SK-N-SH (cell line): ENCODE data around the gene BCAT1. TPM values are rescaled to one million over a fixed set of nuclear protein-coding genes. Genes with fewer than 3 reads are reported as not detected.

Experiments used
- CTCF ChIA-PET: fragments of 300-600, 350-600 bp; formaldehyde crosslinking; extraction: SDS; loops from one replicate; lab custom pipeline; 2021; lab: Yijun Ruan, JAX
- POLR2A ChIA-PET: fragments of 350-600 bp; sonication (Branson Sonifier 250); formaldehyde crosslinking; extraction: SDS; loops from one replicate; lab custom pipeline; 2020; ENCODE audit warnings: antibody characterized with exemption, inconsistent platforms; lab: Yijun Ruan, JAX
- DNase-seq: peaks from one replicate; pipeline ENCODE4 v3.0.0; 2012
- H2AFZ ChIP-seq: fragments of 200-600 bp; sonication (generic); 2 replicates; pipeline ENCODE4 v1.8.1; 2016; ENCODE audit warnings: antibody characterized with exemption, mild to moderate bottlenecking, low read depth
- H3F3A ChIP-seq: fragments of 200-600 bp; sonication (generic); replicated peaks from 2 replicates; pipeline ENCODE3; 2016; ENCODE audit warnings: antibody characterized with exemption, mild to moderate bottlenecking; ENCODE audit not compliant: insufficient read depth
- H3K27ac ChIP-seq, 2 experiments: fragments of 200-500 bp in 1 of 2; fragments of 200-600 bp in 1 of 2; sonication (Bioruptor generic) in 1 of 2; sonication (generic), shearing (Covaris generic) in 1 of 2; 2 replicates each; pipeline versions ENCODE4 v1.5.1 to v1.6.1; 2014 to 2016; ENCODE audit warnings: low read depth in 2 of 2, inconsistent platforms in 1 of 2, low read length in 1 of 2, mild to moderate bottlenecking in 1 of 2, mixed read lengths in 1 of 2
- H3K27me3 ChIP-seq: fragments of 200-600 bp; sonication (generic), shearing (Covaris generic); 2 replicates; pipeline ENCODE4 v1.6.1; 2016; ENCODE audit warnings: mixed run types; ENCODE audit not compliant: insufficient read depth
- H3K36me3 ChIP-seq, 2 experiments: fragments of 200-500 bp in 1 of 2; fragments of 200-600 bp in 1 of 2; sonication (Bioruptor generic) in 1 of 2; sonication (generic) in 1 of 2; replicated peaks in 1 of 2; 2 replicates each; pipeline versions ENCODE3 to v1.5.1; 2014 to 2016; ENCODE audit warnings: low read length in 1 of 2, mild to moderate bottlenecking in 1 of 2; ENCODE audit not compliant: insufficient read depth in 2 of 2, control insufficient read depth in 1 of 2
- H3K4me1 ChIP-seq, 2 experiments: fragments of 200-500 bp in 1 of 2; fragments of 200-600 bp in 1 of 2; sonication (Bioruptor generic) in 1 of 2; sonication (generic), shearing (Covaris generic) in 1 of 2; 2 replicates each; pipeline versions ENCODE4 v1.5.1 to v1.6.1; 2014 to 2016; ENCODE audit warnings: low read depth in 1 of 2, low read length in 1 of 2, mixed run types in 1 of 2; ENCODE audit not compliant: insufficient read depth in 2 of 2, control insufficient read depth in 1 of 2
- H3K4me2 ChIP-seq: fragments of 200-600 bp; sonication (generic), shearing (Covaris generic); 2 replicates; pipeline ENCODE4 v1.6.1; 2017; ENCODE audit warnings: mixed run types
- H3K4me3 ChIP-seq, 2 experiments: fragments of 200-500 bp in 1 of 2; fragments of 200-600 bp in 1 of 2; sonication (Bioruptor generic) in 1 of 2; sonication (generic), shearing (Covaris generic) in 1 of 2; 2 replicates each; pipeline versions ENCODE4 v1.5.1 to v1.8.1; 2014 to 2016; ENCODE audit warnings: low read depth in 2 of 2, inconsistent platforms in 1 of 2, low read length in 1 of 2, mild to moderate bottlenecking in 1 of 2, mixed read lengths in 1 of 2, moderate library complexity in 1 of 2
- H3K79me2 ChIP-seq: fragments of 200-600 bp; sonication (generic); 2 replicates; pipeline ENCODE4 v1.8.1; 2017; ENCODE audit warnings: mild to moderate bottlenecking; ENCODE audit not compliant: insufficient read depth
- H3K9ac ChIP-seq: fragments of 200-600 bp; sonication (generic); 2 replicates; pipeline ENCODE4 v1.6.1; 2017; ENCODE audit warnings: mixed run types
- H3K9me2 ChIP-seq: fragments of 200-600 bp; sonication (generic); 2 replicates; pipeline ENCODE4 v1.6.1; 2017; ENCODE audit warnings: mixed run types
- H3K9me3 ChIP-seq: fragments of 200-600 bp; sonication (generic); 2 replicates; pipeline ENCODE4 v1.6.1; 2017; ENCODE audit warnings: mixed run types, mild to moderate bottlenecking, moderate library complexity
- H4K20me1 ChIP-seq: fragments of 200-600 bp; sonication (generic); 2 replicates; pipeline ENCODE4 v1.6.1; 2017; ENCODE audit warnings: mild to moderate bottlenecking, mixed run types; ENCODE audit not compliant: insufficient read depth
- CHD2 ChIP-seq: fragments of 150-350 bp; IDR thresholded peaks from 2 replicates; pipeline ENCODE4 v1.6.1; 2018; ENCODE audit warnings: low read length; ENCODE audit not compliant: partially characterized antibody
- ELF1 ChIP-seq: IDR thresholded peaks from 2 replicates; pipeline ENCODE4 v1.4.0; 2012
- EP300 ChIP-seq, 2 experiments: IDR thresholded peaks; 2 replicates each; pipeline versions ENCODE4 v1.4.0 to v1.6.1; 2012; ENCODE audit warnings: borderline replicate concordance in 1 of 2, low read depth in 1 of 2, low read length in 1 of 2
- EZH2phosphoT487 ChIP-seq: fragments of 200-600 bp; sonication (generic); IDR thresholded peaks from 2 replicates; pipeline ENCODE4 v1.6.1; 2017; ENCODE audit warnings: low read depth, mixed run types, mild to moderate bottlenecking, antibody characterized with exemption, moderate library complexity, borderline replicate concordance
- FOSL2 ChIP-seq: IDR thresholded peaks from 2 replicates; pipeline ENCODE4 v1.4.0; 2012; ENCODE audit warnings: low read depth, mild to moderate bottlenecking, moderate library complexity, borderline replicate concordance
- FOXM1 ChIP-seq: IDR thresholded peaks from 2 replicates; pipeline ENCODE4 v1.4.0; 2012; ENCODE audit warnings: low read depth, mild to moderate bottlenecking
- NFIC ChIP-seq: IDR thresholded peaks from 2 replicates; pipeline ENCODE4 v1.4.0; 2012; ENCODE audit warnings: borderline replicate concordance
- POLR2AphosphoS5 ChIP-seq: IDR thresholded peaks from 2 replicates; pipeline ENCODE4 v1.6.1; 2012; ENCODE audit warnings: low read depth, low read length
- RAD21 ChIP-seq: IDR thresholded peaks from 2 replicates; pipeline ENCODE4 v1.6.1; 2012; ENCODE audit warnings: mild to moderate bottlenecking, low read length
- RFX5 ChIP-seq: IDR thresholded peaks from 2 replicates; pipeline ENCODE4 v1.6.1; 2012; ENCODE audit warnings: mild to moderate bottlenecking, improper control_type of control experiment, low read length
- RXRA ChIP-seq: IDR thresholded peaks from 2 replicates; pipeline ENCODE4 v1.4.0; 2012; ENCODE audit warnings: low read depth, mild to moderate bottlenecking, borderline replicate concordance
- SMC3 ChIP-seq: IDR thresholded peaks from 2 replicates; pipeline ENCODE4 v1.6.1; 2012; ENCODE audit warnings: low read depth, low read length, improper control_type of control experiment
- TAF1 ChIP-seq: IDR thresholded peaks from 2 replicates; pipeline ENCODE4 v1.6.1; 2012; ENCODE audit warnings: low read depth, mild to moderate bottlenecking, low read length, moderate library complexity, borderline replicate concordance
- YY1 ChIP-seq: IDR thresholded peaks from 2 replicates; pipeline ENCODE4 v1.4.0; 2012; ENCODE audit warnings: low read depth, mild to moderate bottlenecking
- WGBS: methylation state at CpG from one replicate; pipeline ENCODE4 v1.1.6; 2017; ENCODE audit warnings: low lambda C conversion rate; 5-methylcytosine and 5-hydroxymethylcytosine counted together
- polyA plus RNA-seq, 3 experiments: library from polyadenylated mRNA; depleted of rRNA; stranded (reverse); fragments of >200 nt; gene quantifications; 2 replicates each; pipeline ENCODE4 v1.2.3, GENCODE V29; 2012
- TF ChIP-seq, protein P1 (sequence below): fragments of 150-350 bp; IDR thresholded peaks from 2 replicates; pipeline ENCODE4 v1.6.1; 2016; ENCODE audit warnings: mild to moderate bottlenecking, low read depth, low read length

BCAT1 gene
- polyA plus RNA-seq, 1 of the 3 experiments (the other 2 are of a cell fraction), result 7.7 TPM

DNA sequence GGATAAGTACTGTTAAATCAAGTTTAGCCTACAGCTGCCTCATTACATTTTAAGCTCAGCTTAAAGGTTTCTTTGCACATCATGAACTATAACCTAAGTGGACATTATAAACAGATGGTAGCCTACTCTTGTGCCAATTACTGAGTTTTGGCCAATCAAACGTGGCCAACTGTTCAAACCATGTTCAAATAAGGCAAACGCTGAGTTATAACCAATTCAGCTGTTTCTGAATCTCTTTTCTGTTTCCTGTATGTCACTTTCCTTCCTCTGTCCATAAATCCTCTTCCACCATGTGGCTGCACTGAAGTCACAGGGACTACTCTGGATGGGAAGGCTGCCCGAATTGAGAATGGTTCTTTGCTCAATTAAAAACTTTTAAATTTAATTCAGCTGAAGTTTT lies 98.4 kb downstream of the BCAT1 start:
- H3K9me3 ChIP-seq, result no peaks in the 10 kb centered on the region
- POLR2A ChIA-PET, result no interaction called here
- H3K27ac ChIP-seq, result no peak overlapping the region
- WGBS, result 89% methylated on average over 3 of the region's 3 CpGs
- H3F3A ChIP-seq, result peaks cover 15% of the 10 kb centered on the region
- H3K9ac ChIP-seq, result no peak overlapping the region
- CTCF ChIA-PET, result interaction anchor here (1.2 to 3.7 kb wide), 3 partner anchors 11 to 141 kb away, joined by 5 to 26 read pairs (median 11); no protein-coding TSS in a partner anchor
- no peaks in the 10 kb centered on the region for H3K27me3 ChIP-seq
- no peaks in the 10 kb centered on the region for H3K9me2 ChIP-seq
- peaks cover 21 to 27% of the 10 kb centered on the region in 2 experiments for H3K36me3 ChIP-seq
- no peaks in the 10 kb centered on the region for H4K20me1 ChIP-seq
- no peak overlapping the region for H3K4me2 ChIP-seq
- peaks cover 0 to 14% of the 10 kb centered on the region in 2 experiments; a peak in 3 of 4 replicates for H3K4me1 ChIP-seq
- no peak for DNase-seq
- H3K79me2 ChIP-seq, result peaks cover 31% of the 10 kb centered on the region; the same call in 1 of the 2 replicates
- H3K4me3 ChIP-seq, result no peak overlapping the region
- TF ChIP-seq EZH2phosphoT487 (no peak), RFX5 (no peak), ELF1 (no peak), YY1 (no peak)
- H2AFZ ChIP-seq, result no peak overlapping the region

DNA sequence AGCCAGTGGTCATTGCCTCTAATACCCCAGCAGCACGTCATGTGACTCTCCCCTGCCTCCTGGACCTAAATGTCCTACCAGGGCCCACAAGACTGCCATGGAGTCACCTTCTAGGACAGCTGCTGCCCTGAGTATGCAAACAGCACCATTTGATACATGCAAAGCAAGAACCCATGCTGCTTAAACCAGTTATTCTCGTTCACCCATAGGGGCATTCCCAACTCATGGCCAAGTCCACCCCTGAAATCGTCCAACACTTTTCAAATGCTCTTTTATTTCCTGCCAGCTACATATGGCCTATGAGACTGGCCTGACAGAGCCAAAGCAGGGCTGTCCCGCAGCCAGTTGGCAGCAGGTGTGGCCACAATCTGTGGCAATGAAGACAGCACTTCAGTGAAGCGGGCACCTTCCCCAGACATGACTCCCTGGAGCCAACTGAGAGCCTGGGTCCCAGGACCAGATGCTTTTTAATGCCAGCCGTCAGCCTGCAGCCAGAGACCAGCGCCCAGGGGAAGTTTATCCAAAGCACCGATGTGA lies 99.9 kb downstream of the BCAT1 start:
- Histone ChIP-seq H3K79me2 (peaks cover 27% of the 10 kb centered on the region; the same call in 1 of the 2 replicates), H3K36me3 (peaks cover 21 to 27% of the 10 kb centered on the region in 2 experiments), H3K27ac (no peak overlapping the region; a peak in 1 of 4 replicates), H3K9ac (no peak overlapping the region), H3K4me3 (no peak overlapping the region), H3K27me3 (no peaks in the 10 kb centered on the region), H3K4me2 (no peak overlapping the region), H3K9me3 (no peaks in the 10 kb centered on the region), H3K9me2 (no peaks in the 10 kb centered on the region), H2AFZ (no peak overlapping the region)
- no peak for DNase-seq
- ChIA-PET POLR2A (no interaction called here), CTCF (no interaction called here)
- 90% methylated on average over 6 of the region's 8 CpGs for WGBS
- TF ChIP-seq RAD21, result no peak
- TF ChIP-seq RXRA, result no peak
- TF ChIP-seq NFIC, result no peak
- no peak for TF ChIP-seq TAF1
- no peak for TF ChIP-seq SMC3
- TF ChIP-seq RFX5, result no peak
- TF ChIP-seq, protein P1, sequence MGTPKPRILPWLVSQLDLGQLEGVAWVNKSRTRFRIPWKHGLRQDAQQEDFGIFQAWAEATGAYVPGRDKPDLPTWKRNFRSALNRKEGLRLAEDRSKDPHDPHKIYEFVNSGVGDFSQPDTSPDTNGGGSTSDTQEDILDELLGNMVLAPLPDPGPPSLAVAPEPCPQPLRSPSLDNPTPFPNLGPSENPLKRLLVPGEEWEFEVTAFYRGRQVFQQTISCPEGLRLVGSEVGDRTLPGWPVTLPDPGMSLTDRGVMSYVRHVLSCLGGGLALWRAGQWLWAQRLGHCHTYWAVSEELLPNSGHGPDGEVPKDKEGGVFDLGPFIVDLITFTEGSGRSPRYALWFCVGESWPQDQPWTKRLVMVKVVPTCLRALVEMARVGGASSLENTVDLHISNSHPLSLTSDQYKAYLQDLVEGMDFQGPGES, result no peak
- no peak for TF ChIP-seq YY1
- no peak for TF ChIP-seq CHD2
- TF ChIP-seq EP300 (IDR thresholded peaks at IDR 0.05; ENCODE audit: borderline replicate concordance in 1 of 2, low read depth in 1 of 2, low read length in 1 of 2), result no peak
- no peak for TF ChIP-seq FOSL2
- no peak for TF ChIP-seq FOXM1
- TF ChIP-seq POLR2AphosphoS5, result no peak
- no peak for TF ChIP-seq EZH2phosphoT487
- TF ChIP-seq, all 33 proteins: peak for 0
- Histone ChIP-seq H3F3A (peaks cover 15% of the 10 kb centered on the region), H4K20me1 (no peaks in the 10 kb centered on the region), H3K4me1 (peaks cover 0 to 5% of the 10 kb centered on the region in 2 experiments; a peak in 3 of 4 replicates)
